ENCODE data around the gene AVPR2.

AVPR2 gene

DNA sequence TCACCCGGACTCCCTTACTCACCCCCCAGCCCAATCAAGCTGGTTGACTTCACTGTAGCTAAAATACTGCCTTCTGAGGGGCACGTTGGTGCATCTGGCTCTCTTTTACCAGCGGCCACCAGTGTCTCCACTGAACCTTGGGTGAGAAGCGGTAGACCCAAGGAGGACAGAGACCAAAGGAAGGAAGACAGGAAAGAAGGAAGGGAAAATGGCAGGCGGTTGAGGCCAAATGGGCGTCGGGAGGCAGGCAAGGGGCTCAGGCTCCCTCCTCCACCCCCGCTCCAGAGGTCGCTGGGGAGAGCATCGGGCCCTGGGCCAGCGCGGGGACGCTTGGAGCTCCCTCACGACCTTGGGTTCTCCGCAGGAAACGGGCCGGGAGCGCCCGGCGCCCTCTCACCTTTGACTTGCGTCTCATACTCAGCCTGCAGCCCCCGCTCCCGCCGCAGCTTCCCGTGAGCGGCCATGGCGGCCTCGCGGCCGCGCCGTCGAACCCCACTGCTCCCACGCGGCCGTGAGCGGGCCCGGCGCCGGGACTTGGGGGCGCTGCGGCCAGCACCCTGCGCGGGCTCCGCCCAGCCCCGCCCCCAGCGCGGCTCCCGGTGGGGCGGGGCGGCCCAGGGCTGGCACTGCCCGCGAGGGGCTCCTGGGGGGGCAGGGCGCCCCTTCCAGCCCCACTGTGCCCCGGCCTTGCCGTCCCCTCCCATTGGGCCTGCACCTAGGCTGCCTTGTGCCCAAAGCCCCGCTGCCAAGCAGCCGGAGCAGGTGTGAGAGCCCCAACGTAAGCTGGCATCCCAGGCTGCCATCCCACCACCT lies 21.5 kb downstream of the AVPR2 start, which contains the start of gene ARHGAP4:
TSS of gene ARHGAP4 (minus strand) at position 526 of the 813 bp plus-strand sequence. CDS start at position 464, 62 bp downstream.
- TF ChIP-seq, protein P1, sequence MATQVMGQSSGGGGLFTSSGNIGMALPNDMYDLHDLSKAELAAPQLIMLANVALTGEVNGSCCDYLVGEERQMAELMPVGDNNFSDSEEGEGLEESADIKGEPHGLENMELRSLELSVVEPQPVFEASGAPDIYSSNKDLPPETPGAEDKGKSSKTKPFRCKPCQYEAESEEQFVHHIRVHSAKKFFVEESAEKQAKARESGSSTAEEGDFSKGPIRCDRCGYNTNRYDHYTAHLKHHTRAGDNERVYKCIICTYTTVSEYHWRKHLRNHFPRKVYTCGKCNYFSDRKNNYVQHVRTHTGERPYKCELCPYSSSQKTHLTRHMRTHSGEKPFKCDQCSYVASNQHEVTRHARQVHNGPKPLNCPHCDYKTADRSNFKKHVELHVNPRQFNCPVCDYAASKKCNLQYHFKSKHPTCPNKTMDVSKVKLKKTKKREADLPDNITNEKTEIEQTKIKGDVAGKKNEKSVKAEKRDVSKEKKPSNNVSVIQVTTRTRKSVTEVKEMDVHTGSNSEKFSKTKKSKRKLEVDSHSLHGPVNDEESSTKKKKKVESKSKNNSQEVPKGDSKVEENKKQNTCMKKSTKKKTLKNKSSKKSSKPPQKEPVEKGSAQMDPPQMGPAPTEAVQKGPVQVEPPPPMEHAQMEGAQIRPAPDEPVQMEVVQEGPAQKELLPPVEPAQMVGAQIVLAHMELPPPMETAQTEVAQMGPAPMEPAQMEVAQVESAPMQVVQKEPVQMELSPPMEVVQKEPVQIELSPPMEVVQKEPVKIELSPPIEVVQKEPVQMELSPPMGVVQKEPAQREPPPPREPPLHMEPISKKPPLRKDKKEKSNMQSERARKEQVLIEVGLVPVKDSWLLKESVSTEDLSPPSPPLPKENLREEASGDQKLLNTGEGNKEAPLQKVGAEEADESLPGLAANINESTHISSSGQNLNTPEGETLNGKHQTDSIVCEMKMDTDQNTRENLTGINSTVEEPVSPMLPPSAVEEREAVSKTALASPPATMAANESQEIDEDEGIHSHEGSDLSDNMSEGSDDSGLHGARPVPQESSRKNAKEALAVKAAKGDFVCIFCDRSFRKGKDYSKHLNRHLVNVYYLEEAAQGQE (IDR thresholded peaks at IDR 0.05; ENCODE audit: insufficient read depth in 1 of 2, low read depth in 2 of 2, low read length in 2 of 2), result no peak
- no peak for TF ChIP-seq POLR2AphosphoS5 (IDR thresholded peaks at IDR 0.05; ENCODE audit: low read depth, low read length)
- TF ChIP-seq FOXP2 (optimal IDR thresholded peaks at IDR 0.05; ENCODE audit: borderline replicate concordance, extremely low read depth, extremely low read length, insufficient read depth), result no peak
- no peak for TF ChIP-seq TAF1 (IDR thresholded peaks at IDR 0.05; ENCODE audit: borderline replicate concordance, insufficient read depth, low read length)
- no peak for TF ChIP-seq SIN3A (IDR thresholded peaks at IDR 0.05; ENCODE audit: borderline replicate concordance, insufficient read depth, low read length)

DNA sequence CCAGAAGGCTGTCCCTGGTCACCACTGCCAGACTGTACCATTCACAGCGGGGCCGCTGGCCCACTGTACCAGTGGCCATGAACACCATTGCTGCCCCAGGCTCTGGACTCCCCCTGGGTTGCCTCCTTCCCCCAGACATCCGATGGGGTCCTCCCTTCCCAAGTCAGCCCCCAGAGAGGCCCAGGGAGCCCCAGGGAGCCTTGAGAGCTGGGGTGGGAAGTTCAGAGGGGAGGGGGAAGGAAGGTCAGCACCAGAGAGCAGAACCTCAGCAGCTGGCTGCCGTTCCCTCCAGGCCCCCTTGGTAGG lies 22.0 kb downstream of the AVPR2 start:
- TF ChIP-seq POLR2AphosphoS5 (IDR thresholded peaks at IDR 0.05; ENCODE audit: low read depth, low read length) (no peak), SIN3A (IDR thresholded peaks at IDR 0.05; ENCODE audit: borderline replicate concordance, insufficient read depth, low read length) (no peak), TAF1 (IDR thresholded peaks at IDR 0.05; ENCODE audit: borderline replicate concordance, insufficient read depth, low read length) (no peak), FOXP2 (optimal IDR thresholded peaks at IDR 0.05; ENCODE audit: borderline replicate concordance, extremely low read depth, extremely low read length, insufficient read depth) (no peak)
- TF ChIP-seq, protein P1 (IDR thresholded peaks at IDR 0.05; ENCODE audit: insufficient read depth in 1 of 2, low read depth in 2 of 2, low read length in 2 of 2), result no peak

DNA sequence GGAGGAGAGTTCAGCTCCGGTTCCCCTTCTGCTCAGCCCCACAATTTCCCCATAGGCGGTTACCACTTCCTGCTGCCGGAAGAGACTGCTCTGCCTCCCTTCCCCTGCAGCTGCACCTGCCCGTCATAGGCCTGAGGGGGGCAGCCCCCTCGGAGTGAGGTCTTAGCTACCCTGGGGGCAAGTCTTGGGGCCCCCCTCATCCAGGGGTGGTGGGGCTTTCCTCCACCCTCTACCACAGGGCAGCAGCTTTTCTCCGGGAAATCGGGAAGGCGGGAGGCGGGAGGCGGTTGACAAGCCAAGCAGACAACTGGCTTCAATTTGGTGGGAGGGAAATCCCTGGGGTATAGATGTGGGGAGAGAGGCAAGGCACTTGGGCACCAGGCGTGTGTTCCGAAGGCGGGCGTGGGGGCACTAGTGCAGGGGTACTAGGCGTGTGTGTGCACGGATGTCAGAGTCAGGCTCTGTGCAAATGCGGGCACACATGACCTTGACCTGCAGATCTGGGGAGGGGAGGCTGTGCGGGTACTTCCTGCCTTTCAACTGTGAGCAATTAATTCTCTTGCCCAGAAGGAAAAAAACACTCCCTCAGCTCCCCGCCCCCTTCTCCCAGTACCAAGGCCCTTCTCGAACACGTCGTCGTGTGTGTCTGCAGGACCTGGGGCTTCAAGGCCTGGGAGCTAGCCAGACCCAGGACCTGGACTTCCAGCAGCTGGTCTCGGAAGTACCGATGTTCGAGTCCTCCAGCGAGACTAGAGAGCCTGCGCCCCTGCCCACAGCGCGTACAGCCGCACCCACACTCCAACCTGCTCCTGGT lies 22.6 kb downstream of the AVPR2 start:
- 0 out of 2 replicates have a peak, but pooled peaks have one; percentile 22 for TF ChIP-seq TAF1 (IDR thresholded peaks at IDR 0.05; ENCODE audit: borderline replicate concordance, insufficient read depth, low read length)
- TF ChIP-seq SIN3A (IDR thresholded peaks at IDR 0.05; ENCODE audit: borderline replicate concordance, insufficient read depth, low read length), result no peak
- TF ChIP-seq POLR2AphosphoS5 (IDR thresholded peaks at IDR 0.05; ENCODE audit: low read depth, low read length), result no peak; the same call in none of the 2 replicates
- no peak for TF ChIP-seq FOXP2 (optimal IDR thresholded peaks at IDR 0.05; ENCODE audit: borderline replicate concordance, extremely low read depth, extremely low read length, insufficient read depth)
- TF ChIP-seq, protein P1 (IDR thresholded peaks at IDR 0.05; ENCODE audit: insufficient read depth in 1 of 2, low read depth in 2 of 2, low read length in 2 of 2), result 0 out of 4 replicates have a peak, but pooled peaks of 1 of the 2 experiments have one; percentile 15

DNA sequence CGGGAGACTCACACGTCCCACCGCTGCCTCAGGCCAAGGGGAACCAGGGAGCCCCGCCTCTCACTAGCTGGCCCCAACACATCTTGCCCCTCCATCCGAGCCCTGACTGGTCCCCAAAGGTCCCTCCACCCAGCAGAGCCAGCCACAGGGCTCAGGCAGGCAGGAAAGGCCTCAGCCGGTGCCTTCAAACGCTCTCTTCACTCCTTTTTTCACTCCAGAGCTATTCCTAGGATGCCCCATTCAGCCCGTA lies 23.1 kb downstream of the AVPR2 start:
- TF ChIP-seq, protein P1 (IDR thresholded peaks at IDR 0.05; ENCODE audit: insufficient read depth in 1 of 2, low read depth in 2 of 2, low read length in 2 of 2), result no peak
- TF ChIP-seq TAF1 (IDR thresholded peaks at IDR 0.05; ENCODE audit: borderline replicate concordance, insufficient read depth, low read length) (no peak), SIN3A (IDR thresholded peaks at IDR 0.05; ENCODE audit: borderline replicate concordance, insufficient read depth, low read length) (no peak), FOXP2 (optimal IDR thresholded peaks at IDR 0.05; ENCODE audit: borderline replicate concordance, extremely low read depth, extremely low read length, insufficient read depth) (no peak), POLR2AphosphoS5 (IDR thresholded peaks at IDR 0.05; ENCODE audit: low read depth, low read length) (no peak)
